ENCODE results near the gene CIPC.

Gene CIPC

DNA sequence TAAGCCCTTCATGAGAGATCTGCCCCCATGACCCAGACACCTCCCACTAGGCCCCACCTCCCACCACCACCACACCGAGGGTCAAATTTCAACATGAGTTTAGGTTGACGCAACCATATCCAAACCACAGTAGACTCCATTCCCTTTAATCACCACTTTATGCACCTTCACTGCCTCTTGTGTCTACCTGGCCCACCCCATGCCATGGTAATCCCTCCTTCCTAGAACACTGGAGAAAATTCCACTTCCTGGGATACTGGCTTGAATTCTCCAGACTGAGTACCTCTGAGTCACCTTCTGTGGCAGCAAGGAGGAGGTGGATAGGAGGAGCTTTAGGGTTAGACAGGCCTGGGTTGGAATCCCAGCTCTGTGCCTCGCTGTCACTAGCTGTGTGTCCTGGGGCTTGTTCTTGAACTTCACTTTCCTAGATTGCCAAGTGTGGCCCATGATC is 26.1 kb upstream of the CIPC start:
- DNase-seq = no peak

- DNase-seq = no peak
Observed at GRCh38 chr14:77074969-77075368, 23.1 kb upstream of the CIPC start.

DNA sequence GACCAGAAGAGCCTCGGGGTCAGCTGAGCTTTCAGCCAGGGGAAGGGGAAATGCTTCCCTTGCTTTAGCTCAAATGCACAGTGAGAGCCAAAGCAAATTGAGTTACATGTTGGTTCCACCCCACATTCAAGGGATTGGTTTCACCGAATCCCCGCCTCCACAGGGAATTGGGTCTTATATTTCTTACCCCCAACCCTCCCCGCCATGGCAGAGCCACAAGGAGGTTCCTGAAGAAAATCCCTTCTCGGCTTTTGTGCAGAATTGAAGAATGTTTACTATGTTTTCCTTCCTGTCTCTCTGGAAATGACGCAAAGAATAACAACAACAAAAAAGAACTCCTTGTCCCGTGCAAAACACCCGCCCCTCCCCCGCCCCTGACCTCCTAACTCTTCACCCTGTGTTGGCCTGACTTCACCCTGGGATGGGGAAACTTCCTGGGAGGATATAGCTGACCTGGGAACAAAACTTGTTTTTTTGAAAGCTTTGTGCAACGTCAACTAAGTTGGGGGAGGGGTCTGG is 21.9 kb upstream of the CIPC start:
- no peak for DNase-seq

- no peak for DNase-seq
Observed at GRCh38 chr14:77077040-77077439, 21.0 kb upstream of the CIPC start.

- DNase-seq = no peak
Observed at GRCh38 chr14:77082356-77082755, 15.7 kb upstream of the CIPC start.

- DNase-seq = no peak
Observed at GRCh38 chr14:77083082-77083481, 15.0 kb upstream of the CIPC start.

- no peak for DNase-seq
Observed at GRCh38 chr14:77084985-77085384, 13.1 kb upstream of the CIPC start.

DNA sequence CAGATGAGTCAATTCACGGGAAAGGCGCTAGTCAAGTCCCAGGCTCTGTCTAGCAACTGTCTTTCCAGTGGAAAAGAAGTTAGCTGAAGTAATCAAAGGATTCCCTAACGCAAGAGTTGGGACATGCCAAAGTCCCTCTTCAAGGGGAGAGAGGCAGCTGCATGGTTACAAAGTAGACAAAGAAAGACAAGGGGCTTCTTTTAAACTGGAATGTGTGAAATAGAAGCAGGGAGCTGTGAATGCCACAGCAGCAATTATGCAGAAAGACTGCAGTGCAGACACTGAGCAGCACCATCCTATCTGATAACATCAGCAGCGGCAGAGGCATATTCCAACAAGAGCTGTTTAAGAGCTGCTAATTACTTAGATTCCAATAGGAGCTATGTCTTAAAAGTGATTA is 12.5 kb upstream of the CIPC start:
- no peak for DNase-seq

DNA sequence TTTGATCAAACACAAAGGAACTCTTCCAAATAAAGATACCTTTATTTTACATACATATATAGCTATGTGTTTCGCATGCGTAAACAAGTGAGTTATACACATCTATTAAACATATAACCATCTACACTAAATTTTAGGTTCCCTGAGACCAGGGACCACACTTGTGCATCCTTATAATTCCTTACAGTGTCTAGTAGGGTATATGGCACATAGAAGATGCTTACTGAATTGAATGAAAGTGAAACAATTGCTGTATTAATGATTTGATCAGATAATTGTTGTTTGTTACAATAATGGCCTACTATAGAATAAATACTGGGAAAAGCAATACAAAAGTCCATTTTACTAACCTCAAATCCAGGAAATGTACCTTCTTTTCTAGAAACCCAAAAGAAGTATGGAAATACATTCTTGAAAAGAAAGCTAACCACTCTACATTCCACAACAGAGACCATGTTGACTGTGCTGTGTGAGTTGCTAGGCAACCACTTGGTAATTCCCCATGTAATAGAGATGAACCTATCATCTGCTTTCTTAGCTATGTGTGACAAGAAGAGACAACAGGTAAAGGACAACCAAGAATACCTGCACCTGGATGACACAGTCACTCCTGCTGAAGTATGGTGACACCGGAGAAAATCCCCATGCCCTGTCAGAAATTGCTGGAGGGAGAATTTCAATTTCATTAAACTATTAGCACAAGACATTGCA is 11.9 kb upstream of the CIPC start:
- DNase-seq = no peak

- no peak for DNase-seq
Observed at GRCh38 chr14:77086951-77087350, 11.1 kb upstream of the CIPC start.

GRCh38 chr14:77087631-77088030 is 10.4 kb upstream of the CIPC start:
- no peak for DNase-seq

GRCh38 chr14:77088219-77088618 is 9.8 kb upstream of the CIPC start:
- no peak for DNase-seq

DNA sequence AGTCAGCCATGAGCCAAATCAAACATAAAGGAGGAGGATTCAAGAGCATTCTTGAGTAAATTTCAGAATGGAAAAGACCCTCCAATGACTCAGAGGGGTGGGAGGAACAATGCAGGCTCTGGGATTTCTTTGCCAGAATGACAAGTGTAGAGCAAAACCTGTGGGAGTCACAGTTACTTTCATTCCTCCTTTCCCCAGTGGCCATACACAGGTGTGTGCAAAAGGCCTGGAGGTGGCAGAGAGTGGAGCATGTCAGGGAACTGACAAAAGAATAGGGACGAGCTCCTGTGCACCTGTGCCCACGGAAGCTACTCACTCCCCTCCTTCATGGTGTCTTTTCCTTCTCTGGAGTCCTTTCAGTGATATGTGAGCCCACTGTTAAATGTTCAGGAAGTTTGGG is 9.4 kb upstream of the CIPC start:
- DNase-seq = no peak

DNA sequence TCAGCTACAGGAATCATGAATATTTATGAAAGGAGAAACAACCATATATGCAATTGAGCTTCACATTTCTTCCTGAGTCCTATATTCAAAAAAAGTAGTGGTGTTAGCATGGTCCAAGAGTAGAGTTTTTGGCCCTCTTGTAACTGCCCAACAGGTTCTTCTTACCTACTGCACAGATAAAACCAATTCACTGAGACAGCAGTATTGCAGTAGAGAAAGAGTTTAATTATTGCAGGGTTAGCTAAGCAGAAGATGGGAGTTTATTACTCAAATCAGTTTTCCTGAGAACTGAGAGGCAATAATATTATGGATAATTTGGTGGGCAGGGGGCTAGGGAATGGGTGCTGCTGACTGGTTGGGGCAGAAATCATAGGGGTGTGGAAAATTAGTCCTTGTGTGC is 6.5 kb upstream of the CIPC start:
- no peak for DNase-seq

DNA sequence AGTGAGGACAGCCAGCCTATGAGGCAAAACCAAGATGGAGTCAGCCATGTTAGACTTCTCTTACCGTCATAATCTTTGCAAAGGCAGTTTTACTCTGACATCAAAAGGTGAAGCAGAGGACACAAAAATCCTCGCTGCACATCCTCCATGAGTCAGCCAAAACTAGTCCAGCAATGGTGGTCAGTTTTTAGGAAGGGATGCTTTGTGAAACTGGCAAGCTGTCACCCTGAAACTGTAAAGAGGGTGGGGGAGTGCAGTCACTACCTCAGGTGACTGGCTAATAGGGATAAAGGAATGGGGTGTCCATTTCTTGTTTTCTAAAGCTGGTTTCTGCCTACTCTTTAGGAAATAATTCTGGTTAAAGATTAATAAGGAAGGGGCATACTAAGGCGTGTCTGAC is 5.4 kb upstream of the CIPC start:
- DNase-seq = no peak

DNA sequence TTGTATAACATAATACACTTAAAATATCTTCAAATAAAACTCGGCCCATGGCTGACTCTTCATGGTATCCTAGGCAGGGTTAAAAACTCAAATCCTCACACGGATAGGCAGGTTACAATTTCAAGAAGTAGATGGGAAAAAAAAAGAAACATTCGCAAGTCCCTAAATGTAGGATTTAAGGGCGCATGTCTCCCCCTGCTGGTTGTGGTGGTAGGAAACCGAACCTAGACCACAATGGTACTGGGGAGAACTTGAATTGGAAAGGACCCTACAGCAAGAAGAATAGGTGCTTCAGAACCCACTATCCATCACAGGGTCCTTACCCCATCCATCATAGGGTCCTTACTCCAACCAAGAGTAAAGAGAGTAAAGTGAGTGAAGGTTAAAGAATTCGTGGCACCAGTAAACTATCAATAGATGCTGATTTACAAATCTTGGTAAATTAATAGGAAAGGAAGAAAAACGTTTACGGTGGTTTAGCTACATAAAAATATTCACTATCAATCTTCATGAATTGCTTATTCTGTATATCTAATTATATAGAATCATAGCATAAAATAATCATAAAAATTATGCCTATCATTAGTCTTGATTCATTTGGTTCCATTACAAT is 3.3 kb upstream of the CIPC start:
- peak; percentile 77 for DNase-seq

GRCh38 chr14:77097006-77097699 is 905 bp upstream of the CIPC start:
- DNase-seq = no peak

- peak; percentile 19 for DNase-seq
Observed at GRCh38 chr14:77098529-77099353, 683 bp downstream of the CIPC start.

DNA sequence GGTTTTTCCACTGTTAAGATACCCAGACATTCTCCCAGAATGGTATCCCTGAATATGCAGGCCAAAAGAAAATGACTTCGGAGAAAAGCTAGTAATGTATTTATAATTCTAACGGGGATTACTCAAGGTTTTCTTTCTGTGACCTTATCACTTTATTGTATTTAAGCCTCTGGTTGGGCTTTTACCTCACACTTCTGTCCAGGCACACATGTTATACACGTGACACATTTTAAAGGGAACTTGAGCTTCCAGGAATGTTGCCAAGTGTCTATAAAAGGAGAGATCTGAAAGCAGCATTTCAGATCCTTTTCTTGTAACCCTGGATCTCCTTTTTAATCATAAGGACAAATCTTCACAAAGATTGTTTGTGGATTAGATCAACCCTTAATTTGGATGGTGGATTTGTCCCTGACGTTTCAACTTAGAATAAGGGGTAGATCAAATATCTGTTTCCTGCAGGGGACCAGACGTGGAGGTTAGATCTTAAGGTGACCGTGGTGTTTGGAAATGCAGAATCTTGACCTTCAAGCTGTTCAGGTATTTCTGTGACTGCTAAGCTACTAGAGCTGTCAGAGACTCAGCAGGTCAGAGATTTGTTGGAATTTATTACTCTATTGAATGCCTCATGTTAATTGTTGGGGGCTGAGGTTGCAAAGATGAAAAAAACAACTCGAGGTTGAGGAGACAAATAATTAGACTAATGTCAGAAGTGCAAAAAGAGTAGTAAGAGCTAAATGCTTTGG is 1.5 kb downstream of the CIPC start:
- no peak for DNase-seq

DNA sequence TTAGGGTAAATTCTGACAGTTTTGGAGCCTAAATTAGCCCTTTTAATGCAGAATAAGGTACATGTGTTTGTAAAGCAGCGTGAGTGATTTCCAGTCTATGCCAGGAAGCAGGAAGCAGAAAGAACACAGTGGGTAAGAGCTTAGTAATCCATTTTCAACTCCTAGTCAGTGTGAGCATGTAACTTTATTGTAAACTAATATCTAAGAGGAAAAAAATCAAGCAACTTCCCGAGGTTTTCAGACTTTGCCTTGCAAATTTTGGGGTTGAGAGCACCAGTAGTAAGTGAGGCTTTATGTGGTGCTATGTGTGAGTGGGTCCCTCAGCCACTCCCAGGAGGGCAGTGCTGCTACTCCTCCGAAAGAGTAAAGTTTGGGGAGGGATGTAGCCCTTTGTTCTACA is 2.9 kb downstream of the CIPC start:
- DNase-seq = no peak

GRCh38 chr14:77102154-77102553 is 4.1 kb downstream of the CIPC start:
- no peak for DNase-seq

GRCh38 chr14:77103475-77103874 is 5.4 kb downstream of the CIPC start:
- no peak for DNase-seq

All from stimulated activated CD4-positive, alpha-beta T cell treated with anti-CD3 and anti-CD28 coated beads, Interleukin-4, amount 100 ng/mL, for 1 hour (primary cell).